NCI-H2171 (cell line): ENCODE data around the gene TNPO3.
"Not testable (repeated sequence)": the region's sequence is repeated elsewhere in the genome, so short reads cannot be mapped to it uniquely, and the experiment has no call there.

Source experiments
- DNase-seq: peaks from one replicate; lab custom pipeline; 2025; lab: John Stamatoyannopoulos, UW

TNPO3 gene

DNA sequence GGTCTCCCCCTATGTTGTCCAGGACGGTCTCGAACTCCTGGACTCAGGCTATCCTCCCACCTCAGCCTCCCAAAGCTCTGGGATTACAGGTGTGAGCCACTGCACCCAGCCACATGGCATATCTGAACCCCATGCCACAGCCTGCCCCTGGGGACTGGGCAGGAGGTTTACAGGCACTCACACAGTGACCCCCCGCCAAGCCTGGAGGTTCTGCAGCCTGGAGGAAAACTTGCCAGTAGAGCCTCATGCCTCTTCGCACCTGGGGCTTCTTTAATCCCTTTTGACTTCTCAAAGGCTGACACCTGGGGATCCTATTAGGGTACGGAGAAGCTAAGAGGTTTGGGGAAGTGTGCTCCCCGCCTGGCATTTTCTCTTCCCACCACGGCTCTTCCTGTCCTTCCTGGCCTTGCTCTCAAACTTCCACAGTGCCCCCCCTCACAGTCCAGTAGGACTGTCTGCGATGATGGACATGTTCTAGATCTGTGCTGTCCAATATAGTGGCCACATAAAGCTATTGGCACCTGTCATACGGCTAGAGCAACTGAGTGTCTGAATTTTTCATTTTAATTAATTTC is 133.0 kb downstream of the TNPO3 start:
- DNase-seq = no peak

DNA sequence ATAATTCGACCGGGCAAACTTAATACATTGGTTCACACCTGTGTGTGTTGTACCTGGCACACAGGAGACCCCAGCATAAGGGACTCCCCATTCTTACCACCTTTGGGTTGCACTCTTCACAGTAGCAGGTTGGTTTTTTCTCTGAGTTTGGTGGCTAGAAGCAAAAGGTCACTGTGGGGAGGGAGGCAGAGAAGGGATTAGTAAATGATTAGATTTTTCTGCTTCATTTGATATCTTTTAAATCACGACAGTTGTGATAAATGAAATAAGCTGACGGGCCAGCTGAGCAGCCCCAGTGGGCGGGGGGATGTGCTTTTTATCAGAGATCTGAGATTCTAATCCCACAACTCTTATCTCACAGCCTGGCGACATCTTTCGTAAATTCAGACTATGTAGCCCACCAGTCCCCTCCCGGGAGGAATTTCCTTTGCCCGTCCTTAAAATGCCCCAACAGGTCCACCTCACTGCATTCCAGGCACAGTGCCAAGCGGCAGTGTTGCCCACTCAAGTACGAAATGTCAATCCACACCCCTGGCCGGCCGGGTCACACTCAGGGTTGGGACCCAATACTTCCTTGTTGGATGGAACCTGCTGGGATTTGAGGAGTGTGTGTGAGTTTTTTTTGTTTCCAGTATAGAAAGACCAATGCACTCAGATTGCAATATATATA is 133.9 kb downstream of the TNPO3 start:
- no peak for DNase-seq

DNA sequence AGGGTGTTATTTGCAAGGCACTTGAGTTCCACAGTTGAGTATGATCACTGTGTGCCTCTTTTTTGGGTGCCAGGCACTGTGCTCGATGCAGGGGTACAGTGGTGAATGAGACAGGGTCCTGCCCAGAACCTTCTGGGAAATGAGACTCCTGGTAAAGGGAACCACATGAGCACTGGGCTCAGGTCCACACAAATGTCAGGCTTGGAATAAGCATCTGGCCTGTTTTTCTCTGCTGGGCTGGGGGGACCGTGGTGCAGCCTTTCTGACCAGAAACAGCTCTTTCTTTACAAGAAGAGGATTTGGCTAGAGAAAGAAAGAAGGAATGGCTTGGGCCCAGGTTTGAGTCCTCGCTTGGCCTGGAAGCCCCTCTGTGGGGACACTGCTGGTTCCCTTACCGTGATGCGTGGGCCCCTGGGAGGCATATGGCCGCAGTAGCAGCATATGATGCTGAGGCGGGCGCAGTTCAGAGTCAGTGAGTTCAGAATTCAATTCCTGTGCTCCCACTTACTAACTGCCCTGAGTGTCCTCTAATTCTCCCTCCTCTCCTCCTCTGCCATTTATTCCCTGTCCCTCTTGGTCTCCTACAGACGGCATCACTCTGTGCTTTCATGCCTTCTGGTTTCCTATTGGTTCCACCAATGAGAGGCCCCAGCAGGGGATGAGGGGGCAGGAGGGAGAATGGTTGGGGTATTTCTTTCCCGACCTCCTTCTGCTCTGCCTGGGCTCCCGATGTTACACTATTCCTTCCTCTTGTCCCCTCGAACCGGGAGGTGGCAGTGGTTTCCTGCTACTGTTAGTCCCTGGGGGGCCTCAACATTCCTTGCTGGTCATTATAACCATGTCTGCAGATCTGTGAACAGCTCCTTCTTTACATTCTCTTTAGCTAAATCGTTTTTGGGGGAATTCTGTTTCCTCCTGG is 134.8 kb downstream of the TNPO3 start:
- no peak for DNase-seq

DNA sequence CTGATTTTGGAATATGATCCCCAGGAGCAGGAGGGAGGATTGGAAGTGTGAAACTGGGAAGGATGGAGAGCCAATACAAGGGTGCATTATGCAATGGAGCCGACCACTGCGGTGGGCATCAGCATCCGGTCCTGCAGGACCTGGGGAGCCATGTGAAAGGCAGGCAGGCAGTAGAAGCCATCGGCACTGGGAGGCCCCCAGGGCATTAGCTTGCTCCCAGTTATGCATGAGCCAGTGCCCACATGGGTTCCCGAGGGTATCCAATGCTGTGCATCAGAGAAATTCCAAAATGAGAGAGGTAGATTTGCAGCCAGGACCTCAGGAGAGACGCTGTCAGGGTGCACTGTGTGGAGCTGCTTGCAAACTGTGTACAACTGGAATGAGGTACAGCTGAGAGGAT is 135.7 kb downstream of the TNPO3 start:
- DNase-seq = no peak

DNA sequence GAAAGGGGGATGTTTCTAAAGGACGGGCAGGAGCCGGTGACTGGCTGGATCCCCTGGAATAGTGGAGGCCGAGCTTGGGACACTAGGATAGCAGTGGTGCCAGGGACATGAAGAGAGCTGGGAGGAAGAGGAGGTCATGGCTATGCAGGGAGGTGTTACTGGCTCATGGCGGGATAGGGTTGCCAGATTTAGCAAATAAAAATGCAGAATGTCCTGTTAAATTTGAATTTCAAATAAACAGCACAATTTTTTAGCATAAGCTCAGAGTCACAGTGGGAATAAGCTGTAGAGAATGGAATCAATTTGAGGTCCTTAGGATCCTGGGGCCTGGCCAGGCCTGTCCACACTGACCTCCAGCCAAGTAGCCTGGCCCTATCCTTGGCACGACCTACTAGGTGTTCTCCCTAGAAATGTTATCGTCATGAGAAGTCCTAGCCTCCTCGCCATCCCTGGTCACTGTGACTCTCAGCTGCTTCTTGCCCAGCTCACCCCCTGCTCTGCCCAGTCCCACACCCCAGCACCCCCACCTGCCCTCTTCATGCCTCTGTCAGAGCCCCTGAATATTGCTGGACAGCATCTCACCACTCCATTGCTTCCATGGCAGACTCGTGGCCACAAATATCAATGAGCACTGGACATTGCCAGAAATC is 136.8 kb downstream of the TNPO3 start:
- DNase-seq = no peak

DNA sequence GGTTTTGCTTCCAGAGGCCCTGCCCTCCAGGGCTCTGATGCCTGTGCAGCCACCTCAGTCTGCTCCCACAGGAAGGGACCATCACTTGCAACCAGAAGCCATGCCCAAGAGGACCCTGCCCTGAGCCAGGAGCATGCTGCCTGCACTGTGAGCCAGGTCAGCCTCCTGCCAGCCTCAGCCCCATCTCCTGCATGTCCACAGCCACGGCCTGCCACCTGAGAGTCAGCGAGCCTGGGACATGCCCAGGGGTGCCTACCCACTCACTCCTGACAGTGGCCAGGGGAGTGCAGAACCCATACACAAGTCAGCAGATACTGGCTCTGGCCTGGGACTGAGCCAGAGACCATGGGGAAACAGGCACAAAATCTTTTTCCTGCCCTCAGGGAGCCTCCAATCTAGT is 137.8 kb downstream of the TNPO3 start:
- no peak for DNase-seq

DNA sequence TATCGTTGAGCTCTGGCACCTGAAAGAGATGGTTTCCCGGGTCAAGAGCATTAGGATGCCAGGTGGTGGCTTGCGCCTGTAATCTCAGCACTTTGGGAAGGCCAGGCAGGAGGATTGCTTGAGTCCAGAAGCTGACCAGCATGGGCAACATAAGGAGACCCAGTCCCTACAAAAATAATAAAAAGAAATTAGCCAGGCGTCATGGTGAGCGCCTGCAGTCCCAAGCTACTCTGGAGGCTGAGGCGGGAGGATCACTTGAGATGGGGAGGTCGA is 138.3 kb downstream of the TNPO3 start:
- DNase-seq = no peak

DNA sequence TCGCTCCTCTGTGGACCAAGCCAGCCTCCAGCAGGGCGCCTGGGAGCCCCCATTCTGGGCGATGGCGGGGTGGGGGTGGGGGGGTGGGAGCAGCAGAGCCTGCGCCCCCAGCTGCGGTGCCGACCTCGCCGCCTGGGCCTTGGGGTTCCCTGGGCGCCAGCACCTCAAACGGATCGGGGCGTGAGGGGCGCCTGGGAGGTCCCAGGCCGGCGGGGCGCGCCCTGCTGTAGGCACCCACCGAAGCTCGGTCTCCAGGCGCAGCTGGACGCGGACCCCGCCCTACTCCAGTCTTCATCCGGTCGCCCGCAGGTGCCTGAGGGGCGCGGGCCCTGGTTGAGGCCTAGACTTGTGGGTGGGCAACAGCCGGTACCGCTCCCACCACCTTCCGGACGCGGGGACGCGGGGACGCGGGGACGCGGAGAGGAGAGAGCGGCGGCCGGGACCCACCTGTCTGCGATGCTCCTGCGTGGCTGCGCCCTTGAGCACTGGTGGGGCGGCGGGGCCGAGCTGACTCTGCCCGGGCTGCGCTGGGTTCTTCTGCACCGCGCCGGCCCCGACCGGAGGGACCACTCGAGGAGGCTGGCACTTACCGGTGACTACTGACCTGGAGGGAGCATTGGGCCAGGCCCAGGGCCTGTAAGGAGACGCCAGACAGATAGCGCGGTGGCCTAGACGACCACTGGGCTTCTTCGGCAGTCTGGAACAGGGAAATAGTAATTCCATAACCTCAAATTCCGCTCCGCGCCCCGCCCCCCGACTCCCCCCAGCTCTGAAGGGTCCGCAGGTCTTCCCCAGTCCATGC is 138.9 kb downstream of the TNPO3 start:
- no peak for DNase-seq

DNA sequence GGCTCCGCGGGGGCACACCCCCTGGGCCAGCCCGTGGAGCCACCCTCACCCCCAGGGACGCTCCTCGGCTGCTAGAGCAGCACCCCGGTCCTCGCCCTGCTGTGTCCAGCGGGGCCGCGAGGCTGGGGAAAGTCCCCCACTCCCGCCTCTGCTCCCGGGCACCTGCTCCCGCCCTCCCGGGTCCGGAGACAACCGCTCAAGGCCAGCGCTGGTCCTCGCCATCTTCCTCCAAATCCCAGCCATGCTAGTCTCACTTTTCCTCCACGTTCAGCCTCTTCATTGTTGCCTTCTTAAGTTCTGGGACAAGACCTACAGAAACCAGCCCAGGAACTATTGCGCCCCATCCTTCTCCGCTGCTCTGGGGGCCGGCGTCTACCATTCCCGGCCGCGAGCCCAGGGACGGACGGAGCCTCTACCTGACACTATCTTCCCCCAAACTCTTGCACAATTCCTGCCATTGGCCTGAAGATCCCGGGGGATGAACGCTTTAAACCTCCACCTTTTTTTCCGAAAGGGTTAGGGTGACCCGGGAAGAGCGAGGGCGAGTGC is 139.6 kb downstream of the TNPO3 start:
- DNase-seq = no peak

DNA sequence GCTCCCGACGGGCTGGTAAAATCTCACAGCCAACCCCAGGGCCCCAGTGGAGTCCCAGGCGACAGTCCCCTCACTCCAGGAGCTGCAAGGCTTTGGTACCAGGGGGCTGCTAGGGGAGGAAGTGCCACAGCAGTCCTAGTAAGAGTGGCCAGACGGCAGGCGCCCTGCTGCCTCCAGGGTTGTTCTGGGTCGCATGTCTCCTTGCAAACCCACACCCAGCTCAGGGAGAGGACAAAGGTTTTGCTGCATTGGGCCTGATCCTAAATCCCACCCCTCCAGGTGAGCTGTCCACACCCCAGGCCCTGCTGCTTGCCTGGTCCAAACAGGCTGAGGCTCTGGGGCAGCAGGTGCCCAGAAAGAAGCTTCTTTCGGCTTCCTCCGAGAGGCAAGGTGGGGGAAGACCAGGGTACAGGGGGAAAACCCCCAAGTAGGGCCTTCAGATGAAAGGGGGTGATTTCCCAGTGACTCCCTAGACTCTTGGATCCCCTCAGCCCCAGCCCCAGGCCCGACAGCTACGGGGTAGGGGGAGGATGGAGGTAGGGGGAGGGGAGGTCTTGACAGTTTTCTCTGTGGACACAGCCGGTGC is 140.3 kb downstream of the TNPO3 start:
- DNase-seq = no peak

DNA sequence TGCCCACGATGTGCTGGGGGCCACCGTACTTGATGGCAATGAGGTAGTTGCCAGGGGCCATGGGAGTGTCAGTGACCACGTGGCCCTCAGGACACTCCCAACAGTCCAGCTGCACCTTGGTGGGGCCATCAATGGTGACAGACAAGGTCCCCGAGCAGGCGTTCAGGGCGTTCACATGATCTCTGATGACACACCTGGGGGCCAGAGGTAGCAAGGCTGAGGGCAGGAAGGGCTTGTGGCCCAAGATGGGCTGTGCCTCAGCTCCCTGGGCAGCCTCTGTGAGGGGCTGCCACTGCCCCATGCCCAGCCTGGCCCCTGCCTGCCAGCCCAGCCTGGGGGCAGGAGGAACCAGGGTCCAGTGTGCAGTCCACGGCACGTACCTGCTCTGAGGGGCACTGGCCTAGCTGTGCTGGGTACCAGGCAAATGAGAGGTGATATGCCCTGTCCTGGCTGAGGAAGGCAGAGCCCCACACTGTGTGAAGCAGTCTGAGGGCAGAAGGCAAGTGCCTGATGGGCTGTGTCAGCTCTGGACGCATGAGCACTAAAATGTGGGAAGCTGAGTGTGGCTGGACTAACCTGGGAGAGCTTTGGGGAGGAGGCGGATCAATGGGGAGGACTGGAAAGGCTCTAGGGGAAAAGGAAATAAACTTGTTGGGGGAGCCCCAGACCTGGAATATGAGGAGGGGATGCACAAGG is 140.9 kb downstream of the TNPO3 start:
- DNase-seq = no peak

DNA sequence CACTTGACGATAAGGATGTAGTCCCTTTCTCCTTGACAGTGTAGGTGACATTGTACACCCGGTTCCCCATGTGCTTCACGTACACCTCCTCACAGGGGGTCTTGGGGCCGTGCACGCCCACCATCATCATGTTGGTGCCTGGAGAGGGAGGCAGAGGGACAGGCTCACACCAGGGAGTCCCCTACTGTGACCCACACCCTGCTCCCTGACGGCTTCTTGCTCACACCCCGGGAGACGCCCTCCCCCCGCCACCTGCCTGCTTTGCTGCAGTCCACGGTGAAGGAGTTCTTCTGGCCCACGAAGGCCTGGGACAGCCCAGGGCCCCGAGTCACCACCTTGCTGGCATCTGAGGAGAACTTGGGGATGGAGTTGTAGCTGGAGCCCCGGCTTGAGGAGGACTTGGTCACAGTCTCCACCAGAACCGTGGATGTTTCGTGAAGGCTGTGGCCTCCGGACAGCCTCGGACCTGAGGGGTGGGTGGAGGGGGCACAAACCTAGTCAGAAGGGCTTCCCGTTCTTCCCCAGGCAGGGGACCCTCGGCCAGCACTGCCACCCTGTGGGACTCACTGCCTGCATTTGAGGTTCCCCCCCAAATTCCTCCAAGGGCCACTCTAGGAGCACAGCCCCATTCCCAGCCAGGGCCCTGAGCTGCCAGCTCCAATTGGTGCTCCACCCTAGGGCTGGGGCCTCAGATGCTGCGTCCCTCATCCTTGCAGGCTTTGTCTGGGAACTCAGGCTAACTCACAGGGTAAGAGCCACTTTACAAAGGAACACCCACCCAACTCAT is 142.0 kb downstream of the TNPO3 start:
- not testable (repeated sequence) for DNase-seq

DNA sequence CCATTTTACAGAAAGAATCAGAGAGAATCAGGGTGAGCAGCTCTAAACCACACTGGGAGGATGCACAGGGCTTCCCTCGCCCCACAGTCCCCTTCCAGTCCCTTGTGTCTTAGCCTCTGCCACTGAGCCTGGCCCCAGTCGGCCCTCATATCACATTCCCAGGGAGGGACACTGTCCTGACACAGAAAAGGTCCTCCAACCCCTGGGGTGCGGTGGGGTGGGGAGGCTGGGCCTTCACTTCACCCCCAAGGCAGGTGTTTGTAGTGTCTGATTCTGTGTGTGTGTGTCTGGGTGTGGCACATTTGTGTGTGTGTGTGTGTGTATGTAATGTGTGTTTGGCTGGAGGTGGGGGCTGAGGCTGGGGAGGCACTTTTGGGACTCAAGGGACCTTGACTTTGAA is 142.6 kb downstream of the TNPO3 start:
- DNase-seq = no peak

DNA sequence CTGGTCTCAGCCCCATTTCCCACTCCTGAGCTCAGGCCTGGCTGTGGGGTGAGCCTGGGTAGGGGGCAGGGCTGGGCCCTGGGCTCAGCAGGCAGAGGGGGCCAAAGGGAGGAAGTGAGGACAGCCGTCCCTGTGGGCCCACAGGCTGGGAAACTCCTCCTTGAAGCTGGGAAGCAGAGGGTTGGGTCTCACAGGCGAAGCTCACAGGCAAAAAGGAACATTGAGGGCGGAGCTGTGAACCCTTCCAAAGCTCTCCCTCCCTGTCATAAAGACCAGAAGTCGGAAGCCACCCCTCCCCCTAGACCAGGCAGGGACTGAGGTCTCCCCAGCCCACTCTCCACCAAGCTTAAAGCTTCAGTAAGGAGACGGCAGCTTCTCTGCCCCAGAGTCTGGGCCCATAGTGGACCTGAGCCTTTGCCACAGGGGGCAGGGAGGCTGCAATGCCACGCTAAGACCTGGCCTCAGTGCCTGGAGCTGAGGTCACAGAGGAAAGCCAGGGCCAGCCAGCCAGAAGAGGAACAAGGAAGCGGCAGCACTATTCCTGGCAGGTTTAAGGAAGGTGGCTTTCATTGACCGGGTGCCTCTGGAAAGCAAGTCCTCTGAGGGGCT is 143.4 kb downstream of the TNPO3 start:
- no peak for DNase-seq

DNA sequence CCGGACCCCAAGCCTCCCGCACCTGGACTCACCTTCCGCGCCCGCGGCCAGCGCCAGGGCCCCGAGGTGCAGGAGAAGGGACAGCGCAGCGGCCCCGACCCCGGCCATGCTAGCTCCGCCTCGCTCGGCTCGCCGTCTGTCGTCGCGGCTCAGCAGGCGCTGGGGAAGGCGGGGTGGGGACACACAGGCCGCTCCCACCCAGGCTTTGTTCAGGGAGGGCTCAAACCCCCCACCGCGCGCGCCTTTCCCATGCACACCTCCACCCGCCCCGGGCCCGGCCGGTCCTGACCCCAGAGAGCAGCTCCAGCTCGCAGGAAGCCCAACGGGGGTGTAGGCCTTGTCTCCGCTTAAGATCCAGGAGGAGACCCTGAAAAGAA is 144.4 kb downstream of the TNPO3 start, which contains the start of gene KCP:
Gene KCP (minus strand): TSS at position 141 of the 377 bp plus-strand sequence. CDS start 33 bp downstream, at position 108.
- DNase-seq = no peak

DNA sequence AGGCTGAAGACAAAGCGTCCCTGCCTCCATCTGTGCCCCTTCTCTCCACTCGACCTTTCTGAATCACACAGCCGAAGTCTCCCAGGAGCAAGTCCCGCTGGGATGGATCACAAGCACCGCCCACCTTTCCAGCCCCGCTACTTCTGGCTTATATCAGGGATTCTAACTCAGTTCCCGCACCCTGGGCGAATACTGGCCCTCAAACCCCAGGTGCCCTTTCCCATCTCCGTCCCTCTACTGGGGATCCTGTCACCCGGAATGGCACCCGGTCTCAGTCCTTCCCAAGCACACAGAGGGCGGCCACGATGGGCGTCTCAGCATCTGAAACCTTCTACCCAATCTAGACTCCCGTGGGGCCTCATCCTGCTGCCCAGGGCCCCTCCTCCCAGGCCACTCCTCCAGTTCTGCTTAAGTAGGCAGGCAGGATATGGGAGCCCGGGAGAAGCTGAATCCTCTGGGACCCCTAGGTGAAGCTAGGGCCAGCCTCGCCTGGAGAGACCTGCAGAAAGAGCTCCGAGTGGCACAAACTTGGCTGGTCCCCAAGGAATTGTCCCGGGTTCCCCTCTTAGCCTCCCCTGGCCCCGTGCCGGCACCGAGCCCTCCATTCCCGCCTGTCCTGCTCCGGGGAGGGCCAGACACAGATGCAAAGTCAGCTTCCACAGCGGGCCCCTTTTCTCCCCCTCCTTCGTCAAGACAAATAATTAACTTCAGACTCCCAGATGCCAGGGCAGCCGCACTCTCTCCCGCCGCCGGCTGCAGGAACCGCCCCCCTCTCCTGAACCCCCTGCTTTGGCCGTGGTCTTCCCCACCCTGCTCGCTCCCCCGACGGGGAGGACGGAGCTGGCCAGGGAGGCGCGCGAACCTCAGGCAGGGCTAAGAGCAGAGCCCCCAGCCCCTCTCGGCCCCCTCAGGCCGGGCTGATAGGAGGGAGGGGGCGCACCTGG is 145.0 kb downstream of the TNPO3 start:
- DNase-seq = peak; percentile 80

DNA sequence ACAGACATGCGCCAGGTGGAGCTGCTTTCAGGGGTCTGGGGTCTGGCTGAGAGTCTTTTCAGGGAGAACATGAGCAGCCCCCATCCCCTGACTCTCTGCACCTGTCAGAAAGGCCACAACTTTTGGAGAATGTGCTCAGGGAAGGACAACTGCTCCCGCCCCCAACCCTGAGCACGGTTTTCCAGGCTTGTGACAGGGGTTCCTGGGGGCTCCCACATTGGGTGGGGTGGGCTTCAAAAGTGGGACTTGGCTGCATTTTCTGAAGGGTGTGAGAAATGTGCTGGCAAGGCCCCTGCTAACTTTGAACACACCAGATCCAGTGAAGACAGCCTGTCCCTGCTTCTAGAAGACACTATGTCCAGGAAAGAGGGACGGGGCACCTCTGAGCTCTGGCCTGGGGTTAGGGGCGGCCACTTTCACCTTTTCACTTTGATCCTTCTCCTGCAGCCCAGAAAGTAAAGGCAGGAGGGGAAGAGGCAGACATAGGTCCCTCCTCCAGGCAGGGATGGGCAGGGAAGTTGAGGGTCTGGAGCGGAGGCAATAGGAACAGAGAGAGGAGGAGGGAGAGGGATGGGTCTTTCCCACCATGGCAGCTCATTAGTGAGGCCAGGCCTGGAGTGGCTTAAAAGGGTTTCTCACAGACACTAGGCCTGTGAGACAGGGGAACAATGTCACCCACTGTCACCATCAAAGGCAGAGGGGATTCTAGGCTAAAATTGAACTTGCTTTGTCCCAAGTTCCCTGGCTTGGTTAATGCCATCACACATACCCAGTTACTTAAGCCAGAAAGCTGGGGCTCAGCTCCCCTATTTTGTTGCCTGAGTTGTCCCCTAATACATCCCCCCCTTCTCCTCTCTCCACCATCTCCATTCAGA is 145.9 kb downstream of the TNPO3 start:
- DNase-seq = no peak
